HG02623 (cell line): ENCODE data around the gene KRT3.

Source experiments
- ATAC-seq: cut with Tn5 transposase; IDR thresholded peaks from one replicate; pipeline ENCODE4 v1.9.1; 2021; ENCODE audit warnings: moderate library complexity; ENCODE audit not compliant: unreplicated experiment

The KRT3 gene

GRCh38 chr12:52827499-52828090 lies 31.7 kb upstream of the KRT3 start:
- no peak for ATAC-seq

GRCh38 chr12:52826611-52827498 lies 30.9 kb upstream of the KRT3 start:
- ATAC-seq = no peak

GRCh38 chr12:52825961-52826360 lies 30.0 kb upstream of the KRT3 start:
- no peak for ATAC-seq

GRCh38 chr12:52824741-52825410 lies 29.0 kb upstream of the KRT3 start:
- ATAC-seq = no peak

GRCh38 chr12:52823761-52824450 lies 28.0 kb upstream of the KRT3 start:
- ATAC-seq = no peak

GRCh38 chr12:52822771-52823510 lies 27.0 kb upstream of the KRT3 start:
- no peak for ATAC-seq

- ATAC-seq = no peak
Observed at GRCh38 chr12:52821826-52822660, 26.1 kb upstream of the KRT3 start.

- no peak for ATAC-seq
Observed at GRCh38 chr12:52821071-52821730, 25.3 kb upstream of the KRT3 start.

- ATAC-seq = no peak
Observed at GRCh38 chr12:52820521-52820920, 24.6 kb upstream of the KRT3 start.

- ATAC-seq = no peak
Observed at GRCh38 chr12:52819731-52820510, 24.0 kb upstream of the KRT3 start.

- ATAC-seq = no peak
Observed at GRCh38 chr12:52818887-52819420, 23.0 kb upstream of the KRT3 start.

GRCh38 chr12:52818388-52818787 lies 22.5 kb upstream of the KRT3 start:
- no peak for ATAC-seq

- no peak for ATAC-seq
Observed at GRCh38 chr12:52817699-52818238, 21.9 kb upstream of the KRT3 start.

- ATAC-seq = no peak
Observed at GRCh38 chr12:52817003-52817698, 21.2 kb upstream of the KRT3 start.

GRCh38 chr12:52815676-52816588 lies 20.0 kb upstream of the KRT3 start:
- no peak for ATAC-seq

- ATAC-seq = no peak
Observed at GRCh38 chr12:52815161-52815560, 19.2 kb upstream of the KRT3 start.
